ENCODE data around the gene DNAJC21. TPM values are rescaled to one million over a fixed set of nuclear protein-coding genes. Genes with fewer than 3 reads are reported as not detected.
A peak's percentile ranks its signal among the peaks of the same experiment; 100 is the strongest.

DNAJC21 gene
- polyA plus RNA-seq, 1 donor (not counting 4 experiments of a cell fraction or from before 2014, with no cell fraction given): 29.6 TPM

- H3K4me1 ChIP-seq (ENCODE audit: control insufficient read depth, extremely low read depth, insufficient read depth, low read length): no peaks in the 10 kb centered on the region
These were observed 26.1 kb upstream of the DNAJC21 start for GRCh38 chr5:34903260-34903659.

GRCh38 chr5:34905564-34905963 is 23.8 kb upstream of the DNAJC21 start:
- FAIRE-seq: no peak
- dilution Hi-C loops (cut with MboI; ENCODE audit: extremely low pct_ligation_motif_present, low sequenced_read_pairs): no loop called here

More at GRCh38 chr5:34903260-34903659, 26.1 kb upstream of the DNAJC21 start:
- Histone ChIP-seq H3K27me3 (ENCODE audit: control insufficient read depth, extremely low read depth, insufficient read depth, low read length) (no peaks in the 10 kb centered on the region), H3K27ac (ENCODE audit: control insufficient read depth, insufficient read depth, low read length) (no peak overlapping the region), H3K9ac (ENCODE audit: control insufficient read depth, extremely low read depth, insufficient read depth, low read length) (no peak overlapping the region), H3K9me1 (ENCODE audit: control insufficient read depth, extremely low read depth, insufficient read depth, low read length) (no peaks in the 10 kb centered on the region), H3K4me3 (ENCODE audit: control insufficient read depth in 2 of 3, extremely low read depth in 1 of 3, insufficient read depth in 2 of 3, low read depth in 1 of 3, low read length in 3 of 3) (no peak overlapping the region), H4K20me1 (ENCODE audit: control insufficient read depth, extremely low read depth, insufficient read depth, low read length) (no peaks in the 10 kb centered on the region), H3K36me3 (ENCODE audit: control insufficient read depth in 2 of 2, extremely low read depth in 1 of 2, insufficient read depth in 2 of 2, low read length in 2 of 2) (peaks cover 0 to 5% of the 10 kb centered on the region in 2 experiments), H2AFZ (ENCODE audit: control insufficient read depth, low read length) (no peak overlapping the region), H3K4me2 (ENCODE audit: control insufficient read depth, extremely low read depth, insufficient read depth, low read depth, low read length) (no peak overlapping the region), H3K9me3 (ENCODE audit: control insufficient read depth, low read depth, low read length) (no peaks in the 10 kb centered on the region), H3K79me2 (ENCODE audit: control insufficient read depth, insufficient read depth, low read length) (no peaks in the 10 kb centered on the region)
- FAIRE-seq (no peak), DNase-seq (ENCODE audit: low read depth, low spot score) (no peak)
- dilution Hi-C loops (cut with MboI; ENCODE audit: extremely low pct_ligation_motif_present, low sequenced_read_pairs): no loop called here
- no peak for TF ChIP-seq EZH2 (IDR thresholded peaks at IDR 0.05; ENCODE audit: low read length)
- no peak for TF ChIP-seq CTCF (optimal IDR thresholded peaks at IDR 0.05 in 1 of 3, IDR thresholded peaks at IDR 0.05 in 1 of 3, conservative IDR thresholded peaks at IDR 0.05 in 1 of 3; ENCODE audit: extremely low read depth in 1 of 3, insufficient read depth in 2 of 3, low read length in 3 of 3)

More at GRCh38 chr5:34905564-34905963, 23.8 kb upstream of the DNAJC21 start:
- no peak for DNase-seq (ENCODE audit: low read depth, low spot score)
- TF ChIP-seq EZH2 (IDR thresholded peaks at IDR 0.05; ENCODE audit: low read length) (no peak), CTCF (optimal IDR thresholded peaks at IDR 0.05 in 1 of 3, IDR thresholded peaks at IDR 0.05 in 1 of 3, conservative IDR thresholded peaks at IDR 0.05 in 1 of 3; ENCODE audit: extremely low read depth in 1 of 3, insufficient read depth in 2 of 3, low read length in 3 of 3) (peak in 2 of 3 experiments; percentile 14 to 35)
- Histone ChIP-seq H3K9me3 (ENCODE audit: control insufficient read depth, low read depth, low read length) (no peaks in the 10 kb centered on the region), H3K27me3 (ENCODE audit: control insufficient read depth, extremely low read depth, insufficient read depth, low read length) (no peaks in the 10 kb centered on the region), H3K9me1 (ENCODE audit: control insufficient read depth, extremely low read depth, insufficient read depth, low read length) (no peaks in the 10 kb centered on the region), H3K4me2 (ENCODE audit: control insufficient read depth, extremely low read depth, insufficient read depth, low read depth, low read length) (no peak overlapping the region), H3K9ac (ENCODE audit: control insufficient read depth, extremely low read depth, insufficient read depth, low read length) (no peak overlapping the region), H3K27ac (ENCODE audit: control insufficient read depth, insufficient read depth, low read length) (no peak overlapping the region), H3K4me1 (ENCODE audit: control insufficient read depth, extremely low read depth, insufficient read depth, low read length) (no peaks in the 10 kb centered on the region), H3K4me3 (ENCODE audit: control insufficient read depth in 2 of 3, extremely low read depth in 1 of 3, insufficient read depth in 2 of 3, low read depth in 1 of 3, low read length in 3 of 3) (no peak overlapping the region), H4K20me1 (ENCODE audit: control insufficient read depth, extremely low read depth, insufficient read depth, low read length) (no peaks in the 10 kb centered on the region), H3K36me3 (ENCODE audit: control insufficient read depth in 2 of 2, extremely low read depth in 1 of 2, insufficient read depth in 2 of 2, low read length in 2 of 2) (peaks cover 4 to 5% of the 10 kb centered on the region in 2 experiments), H2AFZ (ENCODE audit: control insufficient read depth, low read length) (no peak overlapping the region), H3K79me2 (ENCODE audit: control insufficient read depth, insufficient read depth, low read length) (no peaks in the 10 kb centered on the region)

Data from keratinocyte (primary cell).